ENCODE measurements around the gene NTRK2.

GRCh38 chr9:84832453-84832852 is 162.9 kb downstream of the NTRK2 start:
- TF ChIP-seq, protein P1, sequence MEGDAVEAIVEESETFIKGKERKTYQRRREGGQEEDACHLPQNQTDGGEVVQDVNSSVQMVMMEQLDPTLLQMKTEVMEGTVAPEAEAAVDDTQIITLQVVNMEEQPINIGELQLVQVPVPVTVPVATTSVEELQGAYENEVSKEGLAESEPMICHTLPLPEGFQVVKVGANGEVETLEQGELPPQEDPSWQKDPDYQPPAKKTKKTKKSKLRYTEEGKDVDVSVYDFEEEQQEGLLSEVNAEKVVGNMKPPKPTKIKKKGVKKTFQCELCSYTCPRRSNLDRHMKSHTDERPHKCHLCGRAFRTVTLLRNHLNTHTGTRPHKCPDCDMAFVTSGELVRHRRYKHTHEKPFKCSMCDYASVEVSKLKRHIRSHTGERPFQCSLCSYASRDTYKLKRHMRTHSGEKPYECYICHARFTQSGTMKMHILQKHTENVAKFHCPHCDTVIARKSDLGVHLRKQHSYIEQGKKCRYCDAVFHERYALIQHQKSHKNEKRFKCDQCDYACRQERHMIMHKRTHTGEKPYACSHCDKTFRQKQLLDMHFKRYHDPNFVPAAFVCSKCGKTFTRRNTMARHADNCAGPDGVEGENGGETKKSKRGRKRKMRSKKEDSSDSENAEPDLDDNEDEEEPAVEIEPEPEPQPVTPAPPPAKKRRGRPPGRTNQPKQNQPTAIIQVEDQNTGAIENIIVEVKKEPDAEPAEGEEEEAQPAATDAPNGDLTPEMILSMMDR (IDR thresholded peaks at IDR 0.05) = no peak
- TF ChIP-seq ZFX (IDR thresholded peaks at IDR 0.05; ENCODE audit: borderline replicate concordance) = no peak

All from 22Rv1 (cell line).